ENCODE measurements around the gene LRRK2. TPM values are rescaled to one million over a fixed set of nuclear protein-coding genes. Genes with fewer than 3 reads are reported as not detected.

Gene LRRK2
- total and polyA plus RNA-seq, 10 of the 15 experiments (the other 5 are each of a cell fraction or from before 2014, with no cell fraction given) = 0.80 to 32.6 (median 1.4) TPM

DNA sequence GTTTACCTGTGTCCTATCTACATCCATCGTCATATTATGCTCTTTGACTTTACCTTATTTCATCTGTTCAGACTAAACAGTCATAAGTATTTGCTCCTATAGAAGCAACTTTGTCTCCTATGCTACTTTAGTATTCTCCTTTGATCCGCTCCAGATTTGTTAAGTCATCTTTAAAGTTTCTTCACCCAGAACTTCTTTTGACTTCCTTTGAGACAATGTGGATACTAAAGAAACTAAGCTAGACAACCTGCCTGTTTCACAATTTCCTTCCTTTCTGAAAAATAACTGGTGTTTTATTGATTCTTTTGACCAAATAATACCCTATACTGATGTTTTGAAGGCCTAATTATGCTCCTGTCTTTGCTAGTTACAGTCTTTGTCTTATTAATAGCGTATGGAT is 30.0 kb upstream of the LRRK2 start:
- no peaks in the 10 kb centered on the region for H3K9me3 ChIP-seq (replicated peaks; ENCODE audit: control insufficient read depth, insufficient read depth, low read length)
- H3K4me2 ChIP-seq (ENCODE audit: control insufficient read depth, insufficient read depth) = no peak overlapping the region
- ATAC-seq (no peak), FAIRE-seq (no peak), DNase-seq (ENCODE audit: low read depth, low spot score) (no peak)
- WGBS (ENCODE audit: insufficient coverage, insufficient replicate concordance, low lambda C conversion rate, missing lambda C conversion rate) = 100% methylated on average over 3 of the region's 3 CpGs
- H3K36me3 ChIP-seq (ENCODE audit: control insufficient read depth in 2 of 2, insufficient read depth in 2 of 2, low read length in 1 of 2) = no peaks in the 10 kb centered on the region
- no peak overlapping the region for H2AFZ ChIP-seq (ENCODE audit: control insufficient read depth, low read depth, low read length)
- in situ Hi-C loops (cut with MboI) = no loop called here
- H3K4me1 ChIP-seq (ENCODE audit: control insufficient read depth, insufficient read depth, low read length) = peaks cover 7% of the 10 kb centered on the region; the same call in 1 of the 2 replicates
- intact Hi-C loops (cut with micrococcal nuclease; ENCODE audit: unreplicated experiment) = no loop called here
- no peaks in the 10 kb centered on the region for H3K27me3 ChIP-seq (replicated peaks in 1 of 2; ENCODE audit: control insufficient read depth in 2 of 2, insufficient read depth in 2 of 2, low read length in 1 of 2)
- ChIA-PET SMC1A (ENCODE audit: uncharacterized antibody, unreplicated experiment) (interaction anchor here (1.1 to 4.8 kb wide), 14 partner anchors 10 to 120 kb away, joined by 3 to 37 read pairs (median 6); partner anchors contain the start of gene LRRK2), CTCF (interaction anchor here (1.0 to 1.7 kb wide), 5 partner anchors 10 to 88 kb away, joined by 3 to 4 read pairs (median 3); no protein-coding TSS in a partner anchor), POLR2A (interaction anchor here (1.2 to 1.6 kb wide), 4 partner anchors 9 to 30 kb away, joined by 3 to 5 read pairs (median 4); partner anchors contain the start of gene LRRK2), RAD21 (ENCODE audit: unreplicated experiment) (interaction anchor here (5.2 to 5.3 kb wide), 2 partner anchors 15 to 35 kb away, joined by 25 to 29 read pairs; no protein-coding TSS in a partner anchor)
- no peaks in the 10 kb centered on the region for H4K20me1 ChIP-seq (ENCODE audit: control insufficient read depth, insufficient read depth)
- TF ChIP-seq RBBP5 (conservative IDR thresholded peaks at IDR 0.05) (no peak), KAT2A (conservative IDR thresholded peaks at IDR 0.05; ENCODE audit: control insufficient read depth, low read depth, low read length) (no peak), SP1 (IDR thresholded peaks at IDR 0.05; ENCODE audit: low read depth, low read length) (no peak), KLF5 (IDR thresholded peaks at IDR 0.05; ENCODE audit: partially characterized antibody) (no peak), RAD21 (IDR thresholded peaks at IDR 0.05; ENCODE audit: insufficient read depth, low read depth, low read length) (no peak)
- no TSS peak for BruUV-seq (replicated peaks)
- no peak overlapping the region for H3K4me3 ChIP-seq
- no peak overlapping the region for H3K9ac ChIP-seq (ENCODE audit: control insufficient read depth, insufficient read depth, low read length)
- H3K27ac ChIP-seq (ENCODE audit: control insufficient read depth, insufficient read depth) = no peak overlapping the region
- no peaks in the 10 kb centered on the region for H3K79me2 ChIP-seq (ENCODE audit: control insufficient read depth, insufficient read depth, low read length)

DNA sequence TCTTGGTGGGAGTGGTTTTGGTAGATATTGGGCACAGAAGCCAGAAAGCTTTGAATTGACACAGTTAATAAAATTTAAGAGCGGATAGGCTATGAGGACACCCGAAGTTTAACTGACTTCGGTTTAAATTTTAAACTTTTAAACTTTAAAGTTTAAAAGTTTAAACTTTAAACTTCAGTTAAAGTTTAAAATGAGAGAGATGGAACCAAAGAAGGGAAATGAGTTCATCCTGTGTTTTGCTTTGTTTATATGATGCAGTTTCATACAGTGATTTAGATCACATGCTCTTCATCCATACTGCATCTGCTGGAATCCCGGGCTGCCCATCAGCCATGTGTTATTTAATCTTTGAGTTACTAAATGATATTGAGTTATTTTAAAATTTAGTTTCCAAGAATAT is 27.2 kb upstream of the LRRK2 start:
- no peak for ATAC-seq
- intact Hi-C loops (cut with micrococcal nuclease; ENCODE audit: unreplicated experiment) = no loop called here
- no peaks in the 10 kb centered on the region for H3K9me3 ChIP-seq (replicated peaks; ENCODE audit: control insufficient read depth, insufficient read depth, low read length)
- H3K27me3 ChIP-seq (replicated peaks in 1 of 2; ENCODE audit: control insufficient read depth in 2 of 2, insufficient read depth in 2 of 2, low read length in 1 of 2) = no peaks in the 10 kb centered on the region
- POLR2A ChIA-PET = interaction anchor here (1.1 kb wide), 1 partner anchor 10 kb away, joined by 7 read pairs; no protein-coding TSS in a partner anchor
- no peak overlapping the region for H3K4me3 ChIP-seq
- DNase-seq (ENCODE audit: low read depth, low spot score) = no peak
- H3K36me3 ChIP-seq (ENCODE audit: control insufficient read depth in 2 of 2, insufficient read depth in 2 of 2, low read length in 1 of 2) = no peaks in the 10 kb centered on the region
- H3K4me1 ChIP-seq (ENCODE audit: control insufficient read depth, insufficient read depth, low read length) = peaks cover 7% of the 10 kb centered on the region; the same call in 1 of the 2 replicates
- SMC1A ChIA-PET (ENCODE audit: uncharacterized antibody, unreplicated experiment) = interaction anchor here (1.2 to 1.3 kb wide), 2 partner anchors 9 to 39 kb away, joined by 3 to 7 read pairs; no protein-coding TSS in a partner anchor
- 97% methylated on average over 4 of the region's 4 CpGs for WGBS (ENCODE audit: insufficient coverage, insufficient replicate concordance, low lambda C conversion rate, missing lambda C conversion rate)
- no TSS peak for BruUV-seq (replicated peaks)
- RAD21 ChIA-PET (ENCODE audit: unreplicated experiment) = no interaction called here
- no peak overlapping the region for H2AFZ ChIP-seq (ENCODE audit: control insufficient read depth, low read depth, low read length)
- CTCF ChIA-PET = interaction anchor here (1.5 kb wide), 1 partner anchor 11 kb away, joined by 3 read pairs; no protein-coding TSS in a partner anchor
- FAIRE-seq = no peak
- H3K4me2 ChIP-seq (ENCODE audit: control insufficient read depth, insufficient read depth) = no peak overlapping the region
- no peak overlapping the region for H3K27ac ChIP-seq (ENCODE audit: control insufficient read depth, insufficient read depth)
- in situ Hi-C loops (cut with MboI) = no loop called here
- TF ChIP-seq EP300 (IDR thresholded peaks at IDR 0.05; ENCODE audit: borderline replicate concordance in 1 of 2, control insufficient read depth in 1 of 2, low read depth in 2 of 2, low read length in 2 of 2) (no peak), ZNF384 (IDR thresholded peaks at IDR 0.05; ENCODE audit: borderline replicate concordance, low read depth, low read length) (no peak)
- TF ChIP-seq, protein P1, sequence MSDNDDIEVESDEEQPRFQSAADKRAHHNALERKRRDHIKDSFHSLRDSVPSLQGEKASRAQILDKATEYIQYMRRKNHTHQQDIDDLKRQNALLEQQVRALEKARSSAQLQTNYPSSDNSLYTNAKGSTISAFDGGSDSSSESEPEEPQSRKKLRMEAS (IDR thresholded peaks at IDR 0.05; ENCODE audit: low read depth, low read length) = no peak
- no peak overlapping the region for H3K9ac ChIP-seq (ENCODE audit: control insufficient read depth, insufficient read depth, low read length)
- no peaks in the 10 kb centered on the region for H4K20me1 ChIP-seq (ENCODE audit: control insufficient read depth, insufficient read depth)
- H3K79me2 ChIP-seq (ENCODE audit: control insufficient read depth, insufficient read depth, low read length) = no peaks in the 10 kb centered on the region
